ENCODE measurements around the gene NACAD.

- no peak for TF ChIP-seq CTCF (IDR thresholded peaks at IDR 0.05)
- TF ChIP-seq CHD2 (IDR thresholded peaks at IDR 0.05; ENCODE audit: low read length, partially characterized antibody): no peak
- TF ChIP-seq MAX (IDR thresholded peaks at IDR 0.05): no peak
Measured at GRCh38 chr7:45082831-45083331, 5.9 kb downstream of the NACAD start.
